CD1c-positive myeloid dendritic cell (primary cell): Measurements from ENCODE around the gene KCNJ11.

ENCODE experiments used
- DNase-seq: peaks from one replicate; pipeline ENCODE4 v3.0.0-alpha.2; 2016; ENCODE audit errors: extremely low spot score

Gene KCNJ11

GRCh38 chr11:17408641-17409040 lies 20.2 kb upstream of the KCNJ11 start:
- DNase-seq: no peak

- no peak for DNase-seq
These were observed 19.6 kb upstream of the KCNJ11 start for GRCh38 chr11:17408026-17408425.

- DNase-seq: no peak
These were observed 19.1 kb upstream of the KCNJ11 start for GRCh38 chr11:17407575-17407974.

DNA sequence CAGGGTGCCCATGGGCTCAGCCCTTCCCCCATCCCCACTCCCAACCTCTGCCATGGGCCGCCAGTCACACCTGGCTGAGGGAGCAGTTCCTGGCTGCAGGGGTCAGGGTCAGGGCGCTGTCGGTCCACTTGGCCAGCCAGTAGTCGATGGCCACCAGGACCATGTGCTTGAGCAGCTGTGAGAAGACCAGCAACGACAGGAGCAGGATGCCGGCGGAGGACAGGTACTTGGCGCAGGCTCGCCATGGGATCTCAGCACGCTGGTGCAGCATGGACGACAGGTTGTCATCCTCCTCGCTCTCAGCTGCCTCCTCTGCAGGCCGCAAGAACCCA lies 18.3 kb upstream of the KCNJ11 start:
- no peak for DNase-seq

- no peak for DNase-seq
These were observed 17.8 kb upstream of the KCNJ11 start for GRCh38 chr11:17406082-17406817.

GRCh38 chr11:17405232-17406005 lies 17.0 kb upstream of the KCNJ11 start:
- DNase-seq: no peak

DNA sequence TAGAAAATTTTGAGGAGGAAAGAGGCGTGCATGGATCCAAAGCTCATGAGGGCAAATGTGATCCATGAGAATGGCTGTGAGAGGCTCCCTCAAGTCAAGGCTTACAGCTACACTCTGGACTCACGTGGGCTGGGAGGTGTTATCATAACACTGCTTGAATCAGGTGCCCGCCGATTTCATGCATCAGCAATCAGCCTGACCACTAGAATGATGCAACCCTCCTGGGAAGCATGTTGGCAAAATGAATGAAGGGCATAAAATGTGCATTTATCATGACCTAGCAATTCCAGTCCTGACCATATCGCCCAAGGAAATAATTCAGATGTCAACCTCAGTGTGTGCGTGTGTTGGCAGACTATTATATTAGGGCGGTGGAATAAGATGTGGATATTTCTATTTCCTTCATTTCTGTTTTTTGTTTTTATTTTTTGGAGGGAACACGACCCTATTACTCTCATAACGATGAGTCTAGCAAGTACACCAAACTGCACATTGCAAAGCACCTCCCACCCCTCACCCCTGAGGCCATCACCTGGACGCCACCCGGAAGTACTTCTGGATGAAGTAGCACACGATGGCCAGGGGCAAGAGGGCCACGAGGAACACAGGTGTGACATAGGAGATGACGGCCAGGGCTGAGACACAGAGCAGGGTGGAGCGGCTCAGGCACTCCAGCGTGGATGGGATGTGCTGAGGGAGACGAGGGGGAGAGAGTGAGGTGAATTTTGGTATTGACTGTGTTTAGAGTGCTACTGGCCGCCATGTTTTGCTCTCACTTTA lies 15.7 kb upstream of the KCNJ11 start:
- no peak for DNase-seq

DNA sequence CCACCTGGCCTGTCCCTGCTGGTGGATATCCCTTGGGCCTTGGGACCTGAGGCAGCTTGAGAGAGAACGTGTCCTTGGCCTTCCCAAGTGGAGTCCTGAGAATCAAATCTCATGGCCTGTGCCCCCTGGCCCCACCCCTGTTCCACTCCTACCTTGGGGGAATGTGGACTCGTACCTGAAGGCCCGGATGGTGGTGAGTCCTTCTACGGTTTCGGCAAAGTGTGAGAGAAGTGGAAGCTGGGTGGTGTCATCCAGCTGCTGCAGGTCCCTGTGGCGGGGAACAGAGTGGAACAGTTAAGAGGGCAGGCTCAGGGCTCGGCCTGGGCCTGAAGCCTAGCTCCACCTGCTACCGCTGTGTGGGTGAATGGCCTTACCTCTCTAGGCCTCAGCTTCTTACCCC lies 14.0 kb upstream of the KCNJ11 start:
- DNase-seq: no peak

DNA sequence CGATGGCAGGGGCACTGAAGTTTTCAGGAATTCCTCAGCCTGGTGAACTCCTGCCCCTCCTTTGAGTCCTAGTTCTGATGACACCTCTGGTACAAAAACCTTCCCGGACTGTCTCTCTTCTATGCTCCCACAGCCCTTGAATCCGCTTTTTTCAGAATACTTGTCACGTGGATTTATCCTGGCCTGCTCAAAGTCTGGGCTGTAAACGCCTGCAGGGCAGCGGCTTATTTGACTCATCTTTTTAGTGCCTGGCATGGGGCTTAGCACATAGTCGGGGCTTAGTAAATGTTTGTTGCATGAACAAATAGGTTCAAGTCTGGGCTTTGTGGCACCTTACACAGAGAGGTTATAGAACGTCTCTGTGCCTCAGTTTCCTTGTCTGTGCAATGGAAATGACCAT lies 13.4 kb upstream of the KCNJ11 start:
- no peak for DNase-seq

GRCh38 chr11:17401316-17401715 lies 12.9 kb upstream of the KCNJ11 start:
- no peak for DNase-seq

- DNase-seq: peak; percentile 36
These were observed 11.8 kb upstream of the KCNJ11 start for GRCh38 chr11:17400048-17400775.

GRCh38 chr11:17399236-17399635 lies 10.8 kb upstream of the KCNJ11 start:
- DNase-seq: no peak

- no peak for DNase-seq
These were observed 9.0 kb upstream of the KCNJ11 start for GRCh38 chr11:17397311-17398002.

DNA sequence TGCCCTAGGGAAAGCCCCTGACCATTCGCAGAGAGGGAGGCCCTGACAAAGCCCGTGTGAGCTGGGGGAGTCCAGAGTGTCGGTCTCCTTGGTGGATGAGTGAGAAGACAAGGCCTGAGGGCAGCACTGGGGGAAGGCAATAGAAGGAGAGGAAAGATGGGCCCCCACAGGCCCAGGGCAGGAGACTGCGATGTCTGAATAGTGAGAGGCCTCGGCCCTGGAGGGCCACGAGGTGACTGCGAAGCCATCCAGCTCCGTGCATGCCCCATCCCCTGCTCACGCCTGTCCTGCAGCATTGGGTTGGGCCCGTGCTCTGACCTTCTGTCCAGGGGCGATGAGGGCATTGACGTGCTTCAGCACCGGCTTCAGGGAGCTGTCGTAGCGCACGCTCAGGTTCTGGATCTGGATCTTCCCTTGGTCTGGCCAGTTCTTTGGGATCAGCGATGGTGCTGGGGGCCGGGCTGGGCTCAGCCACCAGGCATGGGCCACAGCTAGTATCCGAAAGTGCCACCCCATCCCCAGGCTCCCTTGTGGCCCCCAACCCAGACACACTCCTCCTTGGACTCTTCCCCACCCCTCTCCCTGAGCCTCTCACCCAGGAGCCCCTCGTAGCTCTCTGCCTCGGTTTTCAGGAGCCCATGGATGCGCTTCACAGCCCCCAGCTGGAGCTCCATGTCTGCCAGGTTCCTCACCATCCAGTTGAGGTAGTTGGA lies 8.3 kb upstream of the KCNJ11 start:
- no peak for DNase-seq

GRCh38 chr11:17395978-17396377 lies 7.5 kb upstream of the KCNJ11 start:
- DNase-seq: no peak

DNA sequence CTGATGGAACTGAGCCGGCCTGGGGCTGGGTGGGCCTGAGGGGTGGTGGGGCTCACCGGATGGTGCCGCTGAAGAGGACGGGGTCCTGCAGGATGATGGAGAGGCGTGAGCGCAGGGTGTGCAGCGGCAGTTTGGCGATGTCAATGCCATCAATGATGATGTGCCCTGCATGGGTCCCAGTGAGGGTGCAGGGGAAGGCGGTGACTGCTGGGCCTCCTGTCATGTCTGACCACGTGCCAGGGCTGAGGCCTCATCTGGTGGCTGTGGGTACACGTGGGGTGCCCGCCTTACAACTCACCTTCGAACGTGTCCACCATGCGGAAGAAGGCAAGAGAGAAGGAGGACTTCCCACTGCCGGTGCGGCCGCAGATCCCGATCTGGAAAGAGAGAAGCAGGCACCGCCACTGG lies 7.1 kb upstream of the KCNJ11 start:
- DNase-seq: no peak

- no peak for DNase-seq
These were observed 6.4 kb upstream of the KCNJ11 start for GRCh38 chr11:17394743-17395390.

GRCh38 chr11:17393472-17393871 lies 5.0 kb upstream of the KCNJ11 start:
- no peak for DNase-seq

DNA sequence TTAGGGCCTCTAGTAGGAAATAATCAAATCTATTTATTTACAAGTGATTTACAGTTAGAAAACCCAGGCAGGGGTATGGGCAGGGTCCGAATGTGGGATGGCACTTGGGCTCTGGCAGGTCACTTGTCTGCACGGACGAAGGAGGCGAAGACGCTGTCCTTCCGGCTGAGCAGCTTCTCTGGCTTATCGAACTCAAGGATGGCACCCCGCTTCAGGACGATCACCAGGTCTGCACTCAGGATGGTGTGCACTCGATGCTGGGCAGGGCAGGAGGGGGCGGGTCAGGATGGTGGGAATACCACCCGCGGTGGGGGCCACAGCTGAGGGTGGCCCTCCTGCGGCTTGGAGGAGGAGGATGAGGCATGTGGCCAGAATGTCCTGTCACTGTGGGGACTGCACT lies 4.4 kb upstream of the KCNJ11 start:
- DNase-seq: no peak
